ENCODE measurements around the gene CAPZA3. TPM values are rescaled to one million over a fixed set of nuclear protein-coding genes. Genes with fewer than 3 reads are reported as not detected.

The CAPZA3 gene
- total and polyA plus RNA-seq, 11 donors: not detected

DNA sequence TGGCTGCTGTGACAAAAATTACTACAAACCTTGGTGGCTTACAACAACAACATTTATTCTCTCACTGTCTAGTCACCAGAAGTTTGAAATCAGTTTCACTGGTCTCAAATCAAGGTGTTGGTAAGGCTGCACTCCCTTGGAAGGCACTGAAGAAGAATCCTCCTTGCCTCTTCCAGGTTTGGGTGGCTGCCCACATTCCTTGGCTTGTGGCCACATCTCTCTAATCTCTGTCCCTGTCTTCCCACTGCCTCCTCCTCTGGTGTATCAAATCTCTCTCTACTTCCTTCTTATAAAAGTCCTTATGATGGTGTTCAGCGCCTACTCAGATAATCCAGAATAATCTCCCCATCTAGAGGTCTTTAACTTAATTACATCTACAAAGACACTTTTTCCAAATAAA, 31.1 kb upstream of the CAPZA3 start:
- H3K27ac ChIP-seq: no peak overlapping the region
- H3K4me3 ChIP-seq: no peak overlapping the region
- ATAC-seq (no peak), DNase-seq (peak in 1 of 5 donors; percentile 26)
- intact Hi-C loops (cut with DNase I): no loop called here
- whole genome bisulfite sequencing, 4 donors: 93 to 96% (median 95%) methylated on average over 1 of the region's 1 CpG
- TF ChIP-seq POLR2A (IDR thresholded peaks at IDR 0.05): no peak
- TF ChIP-seq, protein P1, sequence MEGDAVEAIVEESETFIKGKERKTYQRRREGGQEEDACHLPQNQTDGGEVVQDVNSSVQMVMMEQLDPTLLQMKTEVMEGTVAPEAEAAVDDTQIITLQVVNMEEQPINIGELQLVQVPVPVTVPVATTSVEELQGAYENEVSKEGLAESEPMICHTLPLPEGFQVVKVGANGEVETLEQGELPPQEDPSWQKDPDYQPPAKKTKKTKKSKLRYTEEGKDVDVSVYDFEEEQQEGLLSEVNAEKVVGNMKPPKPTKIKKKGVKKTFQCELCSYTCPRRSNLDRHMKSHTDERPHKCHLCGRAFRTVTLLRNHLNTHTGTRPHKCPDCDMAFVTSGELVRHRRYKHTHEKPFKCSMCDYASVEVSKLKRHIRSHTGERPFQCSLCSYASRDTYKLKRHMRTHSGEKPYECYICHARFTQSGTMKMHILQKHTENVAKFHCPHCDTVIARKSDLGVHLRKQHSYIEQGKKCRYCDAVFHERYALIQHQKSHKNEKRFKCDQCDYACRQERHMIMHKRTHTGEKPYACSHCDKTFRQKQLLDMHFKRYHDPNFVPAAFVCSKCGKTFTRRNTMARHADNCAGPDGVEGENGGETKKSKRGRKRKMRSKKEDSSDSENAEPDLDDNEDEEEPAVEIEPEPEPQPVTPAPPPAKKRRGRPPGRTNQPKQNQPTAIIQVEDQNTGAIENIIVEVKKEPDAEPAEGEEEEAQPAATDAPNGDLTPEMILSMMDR (IDR thresholded peaks at IDR 0.05): no peak
- no peaks in the 10 kb centered on the region for H3K4me1 ChIP-seq
- no peaks in the 10 kb centered on the region for H3K36me3 ChIP-seq
- no peaks in the 10 kb centered on the region for H3K27me3 ChIP-seq
- H3K9me3 ChIP-seq: peaks cover 0 to 18% (median 0%) of the 10 kb centered on the region in 12 donors

DNA sequence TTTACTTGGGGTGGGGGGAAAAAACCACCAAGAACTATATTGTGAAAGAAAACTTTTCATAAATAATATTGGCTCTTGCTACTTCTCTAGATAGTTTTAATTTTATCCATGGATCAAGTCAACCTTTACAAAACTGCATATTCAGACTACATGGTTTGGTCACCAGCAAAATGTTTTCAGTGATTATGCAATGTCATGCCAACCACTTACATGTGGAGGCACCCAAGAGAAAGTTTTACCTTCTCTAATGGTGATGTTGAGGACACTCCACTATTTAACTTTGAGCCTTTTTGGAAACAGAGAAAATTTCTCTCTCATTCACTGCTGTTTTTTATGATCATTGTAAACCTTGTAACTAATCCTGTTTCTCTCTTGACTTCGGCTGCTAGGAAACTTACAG, 21.7 kb upstream of the CAPZA3 start:
- no peak for TF ChIP-seq POLR2A (IDR thresholded peaks at IDR 0.05)
- TF ChIP-seq, protein P1 (IDR thresholded peaks at IDR 0.05): no peak
- ATAC-seq (no peak), DNase-seq (no peak)
- H3K27me3 ChIP-seq: no peaks in the 10 kb centered on the region
- H3K27ac ChIP-seq: no peak overlapping the region
- no peaks in the 10 kb centered on the region for H3K9me3 ChIP-seq
- H3K4me3 ChIP-seq: no peak overlapping the region
- 92 to 98% (median 96%) methylated on average over 1 of the region's 1 CpG for WGBS, 4 donors
- intact Hi-C loops (cut with DNase I): no loop called here
- no peaks in the 10 kb centered on the region for H3K4me1 ChIP-seq
- H3K36me3 ChIP-seq: no peaks in the 10 kb centered on the region

DNA sequence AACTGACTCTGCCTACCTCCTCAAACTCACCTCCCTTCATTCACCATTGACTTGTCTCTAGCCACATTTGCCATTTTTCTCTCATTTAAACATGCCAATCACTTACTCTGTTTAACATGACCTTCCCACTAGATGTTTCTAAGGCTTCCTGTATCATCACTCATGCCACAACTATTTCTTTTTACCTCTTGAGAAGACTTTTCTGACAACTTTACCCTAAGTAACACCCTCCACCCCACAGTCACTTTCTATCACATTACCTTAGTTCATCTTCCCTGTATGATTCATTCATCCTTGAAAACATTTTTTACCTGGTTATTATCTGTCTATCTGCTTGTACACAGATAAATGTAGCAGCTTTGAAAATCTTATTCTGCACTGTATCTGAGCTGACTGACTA, 19.5 kb upstream of the CAPZA3 start:
- DNase-seq (no peak), ATAC-seq (no peak)
- Histone ChIP-seq H3K27ac (no peak overlapping the region), H3K36me3 (no peaks in the 10 kb centered on the region), H3K9me3 (no peaks in the 10 kb centered on the region), H3K27me3 (no peaks in the 10 kb centered on the region), H3K4me1 (no peaks in the 10 kb centered on the region), H3K4me3 (no peak overlapping the region)
- intact Hi-C loops (cut with DNase I): no loop called here
- TF ChIP-seq, protein P1 (IDR thresholded peaks at IDR 0.05): no peak
- TF ChIP-seq POLR2A (IDR thresholded peaks at IDR 0.05): no peak

DNA sequence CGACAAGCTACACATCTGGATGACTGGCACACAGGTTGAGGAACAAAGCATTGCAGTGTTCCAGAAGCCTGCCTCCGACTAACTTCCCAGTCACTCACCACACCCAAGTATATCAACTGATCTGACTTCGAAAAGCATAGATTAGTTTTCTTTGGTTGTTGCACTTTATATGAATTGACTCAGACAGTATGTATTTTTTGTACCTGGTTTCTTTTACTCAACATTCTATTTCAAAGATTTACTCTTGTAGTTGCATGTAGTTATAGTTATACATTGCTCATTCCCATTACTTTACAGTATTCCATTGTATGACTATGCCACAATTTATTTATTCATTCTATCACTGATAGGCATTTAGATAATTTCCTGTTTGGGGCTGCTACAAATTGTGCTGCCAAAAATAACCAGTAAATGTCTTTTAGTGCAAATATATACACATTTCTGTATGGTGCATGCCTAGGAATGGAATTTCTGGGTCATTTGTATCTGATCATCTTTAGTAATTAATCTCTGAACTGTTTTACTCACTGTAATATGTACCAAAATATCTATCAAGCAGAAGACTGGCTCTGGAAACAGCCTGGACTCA, 17.9 kb upstream of the CAPZA3 start:
- DNase-seq (no peak), ATAC-seq (no peak)
- Histone ChIP-seq H3K36me3 (no peaks in the 10 kb centered on the region), H3K4me3 (no peak overlapping the region), H3K27ac (no peak overlapping the region), H3K27me3 (no peaks in the 10 kb centered on the region), H3K9me3 (no peaks in the 10 kb centered on the region), H3K4me1 (no peaks in the 10 kb centered on the region)
- 58 to 85% (median 68%) methylated on average over 3 of the region's 3 CpGs for WGBS, 4 donors
- TF ChIP-seq, protein P1 (IDR thresholded peaks at IDR 0.05): no peak
- TF ChIP-seq POLR2A (IDR thresholded peaks at IDR 0.05): no peak
- intact Hi-C loops (cut with DNase I): no loop called here

Measured in heart left ventricle (tissue), 16 donors.